ENCODE data around the gene KCNA3. TPM values are rescaled to one million over a fixed set of nuclear protein-coding genes. Genes with fewer than 3 reads are reported as not detected.

Gene KCNA3
- total RNA-seq, 1 donor from 2014 or later: 8.9 TPM

- Histone ChIP-seq H3K27ac (peak overlapping the region; percentile 61), H3K9me3 (no peaks in the 10 kb centered on the region), H3K4me1 (peaks cover 5% of the 10 kb centered on the region), H3K4me3 (peak overlapping the region; percentile 56), H3K36me3 (no peaks in the 10 kb centered on the region), H3K27me3 (peaks cover 39% of the 10 kb centered on the region)
- intact Hi-C loops (cut with DNase I): no loop called here
- TF ChIP-seq, protein P1, sequence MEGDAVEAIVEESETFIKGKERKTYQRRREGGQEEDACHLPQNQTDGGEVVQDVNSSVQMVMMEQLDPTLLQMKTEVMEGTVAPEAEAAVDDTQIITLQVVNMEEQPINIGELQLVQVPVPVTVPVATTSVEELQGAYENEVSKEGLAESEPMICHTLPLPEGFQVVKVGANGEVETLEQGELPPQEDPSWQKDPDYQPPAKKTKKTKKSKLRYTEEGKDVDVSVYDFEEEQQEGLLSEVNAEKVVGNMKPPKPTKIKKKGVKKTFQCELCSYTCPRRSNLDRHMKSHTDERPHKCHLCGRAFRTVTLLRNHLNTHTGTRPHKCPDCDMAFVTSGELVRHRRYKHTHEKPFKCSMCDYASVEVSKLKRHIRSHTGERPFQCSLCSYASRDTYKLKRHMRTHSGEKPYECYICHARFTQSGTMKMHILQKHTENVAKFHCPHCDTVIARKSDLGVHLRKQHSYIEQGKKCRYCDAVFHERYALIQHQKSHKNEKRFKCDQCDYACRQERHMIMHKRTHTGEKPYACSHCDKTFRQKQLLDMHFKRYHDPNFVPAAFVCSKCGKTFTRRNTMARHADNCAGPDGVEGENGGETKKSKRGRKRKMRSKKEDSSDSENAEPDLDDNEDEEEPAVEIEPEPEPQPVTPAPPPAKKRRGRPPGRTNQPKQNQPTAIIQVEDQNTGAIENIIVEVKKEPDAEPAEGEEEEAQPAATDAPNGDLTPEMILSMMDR (IDR thresholded peaks at IDR 0.05): no peak
- no peak for ATAC-seq
- DNase-seq: no peak
Measured at GRCh38 chr1:110673197-110673701, 1.5 kb downstream of the KCNA3 start.

GRCh38 chr1:110672753-110673108, 2.0 kb downstream of the KCNA3 start:
- ATAC-seq: peak; percentile 14
- TF ChIP-seq, protein P1 (IDR thresholded peaks at IDR 0.05): no peak
- Histone ChIP-seq H3K4me1 (peaks cover 5% of the 10 kb centered on the region), H3K9me3 (no peaks in the 10 kb centered on the region), H3K27me3 (peaks cover 39% of the 10 kb centered on the region), H3K36me3 (no peaks in the 10 kb centered on the region), H3K4me3 (peak overlapping the region; percentile 56), H3K27ac (peak overlapping the region; percentile 61)
- no peak for DNase-seq
- intact Hi-C loops (cut with DNase I): no loop called here

- intact Hi-C loops (cut with DNase I): no loop called here
- DNase-seq (no peak), ATAC-seq (no peak)
- Histone ChIP-seq H3K4me1 (peaks cover 5% of the 10 kb centered on the region), H3K9me3 (no peaks in the 10 kb centered on the region), H3K27me3 (peaks cover 39% of the 10 kb centered on the region), H3K27ac (no peak overlapping the region), H3K4me3 (peak overlapping the region; percentile 56), H3K36me3 (no peaks in the 10 kb centered on the region)
- TF ChIP-seq, protein P1 (IDR thresholded peaks at IDR 0.05): no peak
Measured at GRCh38 chr1:110672001-110672752, 2.6 kb downstream of the KCNA3 start.

DNA sequence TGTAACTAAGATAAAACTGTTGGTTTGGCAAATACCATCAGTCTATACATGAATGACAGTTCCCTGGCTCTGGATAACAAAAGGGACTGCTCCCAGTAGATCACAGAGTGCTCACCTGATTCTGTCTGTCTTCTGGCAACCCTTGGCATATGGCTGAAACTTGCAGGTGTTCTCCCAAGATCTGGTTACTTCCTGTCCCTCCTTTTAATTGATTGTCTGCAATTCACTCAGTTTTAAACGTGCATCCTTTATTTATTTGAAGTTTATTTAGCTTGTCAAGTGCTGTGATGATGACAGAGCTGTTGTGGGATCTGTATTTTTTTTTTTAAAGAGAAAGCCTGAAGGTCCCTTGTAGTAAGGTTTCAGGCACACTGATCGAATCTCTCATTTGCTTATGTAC, 3.4 kb downstream of the KCNA3 start:
- Histone ChIP-seq H3K27me3 (peaks cover 39% of the 10 kb centered on the region), H3K9me3 (no peaks in the 10 kb centered on the region), H3K27ac (no peak overlapping the region), H3K4me1 (peaks cover 5% of the 10 kb centered on the region), H3K36me3 (no peaks in the 10 kb centered on the region), H3K4me3 (peak overlapping the region; percentile 56)
- no peak for ATAC-seq
- DNase-seq: no peak
- intact Hi-C loops (cut with DNase I): no loop called here
- TF ChIP-seq, protein P1 (IDR thresholded peaks at IDR 0.05): no peak

DNA sequence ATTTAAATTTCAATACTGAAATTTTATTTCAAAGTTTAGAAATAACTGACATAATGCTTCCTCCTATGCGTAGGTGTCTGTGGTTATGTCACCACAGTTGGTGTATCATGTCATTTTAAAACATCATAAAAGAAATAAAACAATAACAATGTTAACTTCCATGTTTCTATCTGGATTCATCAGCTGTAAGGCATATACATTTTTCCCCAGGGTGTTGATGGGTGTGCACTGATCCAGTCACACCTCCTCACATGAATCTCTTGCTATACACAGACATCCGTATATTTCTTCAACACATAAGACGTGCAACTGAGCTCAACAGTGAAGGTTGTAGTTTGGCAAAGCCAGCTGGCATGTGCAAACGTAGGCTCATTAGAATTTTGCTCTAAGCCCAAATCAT, 6.2 kb downstream of the KCNA3 start:
- Histone ChIP-seq H3K27me3 (peaks cover 30% of the 10 kb centered on the region), H3K4me3 (peak overlapping the region; percentile 56), H3K4me1 (peaks cover 5% of the 10 kb centered on the region), H3K27ac (no peak overlapping the region), H3K36me3 (no peaks in the 10 kb centered on the region), H3K9me3 (no peaks in the 10 kb centered on the region)
- DNase-seq: no peak
- TF ChIP-seq, protein P1 (IDR thresholded peaks at IDR 0.05): no peak
- intact Hi-C loops (cut with DNase I): no loop called here
- ATAC-seq: no peak

All from upper lobe of right lung (tissue), 1 donor.